ENCODE measurements around the gene FAM120B. TPM values are rescaled to one million over a fixed set of nuclear protein-coding genes. Genes with fewer than 3 reads are reported as not detected.

The FAM120B gene
- total RNA-seq, 4 donors from 2014 or later, result 25.0 to 32.8 (median 27.5) TPM

DNA sequence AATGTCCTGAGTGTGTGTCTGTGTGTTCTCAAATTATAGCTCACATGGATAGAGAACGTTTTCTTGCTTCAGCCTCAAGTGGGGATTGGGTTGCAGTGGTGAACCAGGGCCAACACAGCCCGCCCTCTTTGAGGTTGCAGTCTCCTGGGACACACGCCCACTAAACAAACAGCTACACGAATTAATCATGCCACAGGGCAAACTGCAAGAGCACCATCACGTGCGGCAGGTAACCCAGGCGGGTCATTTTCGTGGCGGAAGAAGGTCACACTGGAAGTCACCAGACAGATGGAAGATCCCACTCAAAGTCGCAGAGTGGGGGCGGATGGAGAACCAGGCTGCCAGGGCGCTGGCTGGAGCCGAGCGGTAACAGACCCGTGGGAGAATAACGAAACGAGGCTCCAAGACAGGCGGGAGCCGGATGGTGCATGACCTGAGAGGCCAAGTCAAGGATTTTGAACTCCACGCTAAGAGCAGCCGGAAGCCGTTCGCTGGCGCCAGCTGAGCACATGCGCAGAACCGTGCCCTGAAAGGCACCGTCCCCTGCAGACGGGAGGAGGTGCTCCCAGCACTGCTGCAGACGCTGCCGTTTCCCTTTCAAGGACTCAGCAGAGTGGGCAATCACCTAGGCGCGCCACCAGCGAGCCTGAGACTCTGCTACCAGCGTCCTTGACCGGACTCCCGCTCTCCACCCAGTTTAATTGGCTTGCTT is 26.4 kb upstream of the FAM120B start:
- TF ChIP-seq, protein P1, sequence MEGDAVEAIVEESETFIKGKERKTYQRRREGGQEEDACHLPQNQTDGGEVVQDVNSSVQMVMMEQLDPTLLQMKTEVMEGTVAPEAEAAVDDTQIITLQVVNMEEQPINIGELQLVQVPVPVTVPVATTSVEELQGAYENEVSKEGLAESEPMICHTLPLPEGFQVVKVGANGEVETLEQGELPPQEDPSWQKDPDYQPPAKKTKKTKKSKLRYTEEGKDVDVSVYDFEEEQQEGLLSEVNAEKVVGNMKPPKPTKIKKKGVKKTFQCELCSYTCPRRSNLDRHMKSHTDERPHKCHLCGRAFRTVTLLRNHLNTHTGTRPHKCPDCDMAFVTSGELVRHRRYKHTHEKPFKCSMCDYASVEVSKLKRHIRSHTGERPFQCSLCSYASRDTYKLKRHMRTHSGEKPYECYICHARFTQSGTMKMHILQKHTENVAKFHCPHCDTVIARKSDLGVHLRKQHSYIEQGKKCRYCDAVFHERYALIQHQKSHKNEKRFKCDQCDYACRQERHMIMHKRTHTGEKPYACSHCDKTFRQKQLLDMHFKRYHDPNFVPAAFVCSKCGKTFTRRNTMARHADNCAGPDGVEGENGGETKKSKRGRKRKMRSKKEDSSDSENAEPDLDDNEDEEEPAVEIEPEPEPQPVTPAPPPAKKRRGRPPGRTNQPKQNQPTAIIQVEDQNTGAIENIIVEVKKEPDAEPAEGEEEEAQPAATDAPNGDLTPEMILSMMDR (IDR thresholded peaks at IDR 0.05; ENCODE audit: low read depth), result no peak

DNA sequence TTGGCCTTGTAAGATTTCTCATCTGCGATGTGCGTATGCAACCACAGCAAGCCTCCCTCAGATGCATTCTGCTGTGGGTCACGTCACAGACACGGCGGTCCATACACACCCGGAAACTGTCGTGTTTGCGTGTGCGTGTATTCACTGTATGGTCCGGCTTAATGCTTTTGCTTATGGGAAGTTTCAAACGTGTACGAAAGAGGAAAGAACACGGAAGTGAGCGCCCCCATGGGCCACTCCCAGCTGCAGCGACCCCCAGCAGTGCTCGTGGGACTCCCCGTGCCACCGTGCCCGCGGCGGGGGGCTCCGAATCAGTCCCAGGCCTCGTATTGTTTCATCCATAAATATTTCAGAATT is 25.9 kb upstream of the FAM120B start:
- TF ChIP-seq, protein P1 (IDR thresholded peaks at IDR 0.05; ENCODE audit: low read depth), result no peak

DNA sequence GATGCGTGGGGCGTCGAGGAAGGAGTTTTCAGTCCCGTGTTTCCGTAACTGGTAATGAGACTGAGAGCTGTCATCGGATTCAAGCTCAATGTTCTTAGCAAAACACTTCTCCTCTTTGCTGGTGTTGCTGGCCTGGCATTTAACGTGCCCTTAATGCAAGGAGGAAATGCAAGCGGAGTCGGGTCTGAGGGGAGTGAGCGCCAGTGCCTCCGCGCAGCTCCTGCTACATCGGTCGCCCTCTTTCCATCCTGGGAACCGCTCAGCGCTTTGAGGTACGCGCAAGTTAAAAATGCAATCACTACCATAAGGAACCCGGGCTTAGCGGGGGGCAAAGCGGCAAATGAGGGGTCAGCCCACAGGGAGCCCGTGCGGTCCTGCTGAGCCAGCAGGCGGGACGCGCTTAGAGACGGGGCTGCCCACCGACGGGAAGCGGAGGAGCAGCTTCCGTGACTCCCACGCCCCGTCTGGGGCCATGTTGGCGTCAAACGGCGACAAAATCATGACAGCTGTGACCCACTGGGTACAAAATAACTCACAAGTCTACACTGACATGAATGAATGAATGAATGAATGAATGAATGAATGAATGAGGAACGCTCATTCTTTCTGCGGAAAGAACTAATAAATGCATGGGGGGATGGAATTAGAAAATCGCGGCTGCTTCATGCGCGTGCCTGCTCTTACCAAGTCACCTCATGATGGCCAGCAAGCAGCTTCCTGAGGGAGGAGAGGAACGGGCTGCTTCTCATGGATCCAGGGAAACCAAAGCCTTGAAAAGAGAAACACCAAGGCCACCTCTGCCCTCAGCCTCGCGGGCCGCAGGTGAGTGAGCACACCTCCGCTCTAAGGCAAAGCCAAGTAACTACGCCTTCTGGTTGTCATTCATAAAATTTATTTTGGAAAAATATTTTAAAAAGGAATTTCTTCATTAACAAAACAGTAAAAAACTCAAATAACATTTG is 24.9 kb upstream of the FAM120B start:
- TF ChIP-seq, protein P1 (IDR thresholded peaks at IDR 0.05; ENCODE audit: low read depth), result no peak

DNA sequence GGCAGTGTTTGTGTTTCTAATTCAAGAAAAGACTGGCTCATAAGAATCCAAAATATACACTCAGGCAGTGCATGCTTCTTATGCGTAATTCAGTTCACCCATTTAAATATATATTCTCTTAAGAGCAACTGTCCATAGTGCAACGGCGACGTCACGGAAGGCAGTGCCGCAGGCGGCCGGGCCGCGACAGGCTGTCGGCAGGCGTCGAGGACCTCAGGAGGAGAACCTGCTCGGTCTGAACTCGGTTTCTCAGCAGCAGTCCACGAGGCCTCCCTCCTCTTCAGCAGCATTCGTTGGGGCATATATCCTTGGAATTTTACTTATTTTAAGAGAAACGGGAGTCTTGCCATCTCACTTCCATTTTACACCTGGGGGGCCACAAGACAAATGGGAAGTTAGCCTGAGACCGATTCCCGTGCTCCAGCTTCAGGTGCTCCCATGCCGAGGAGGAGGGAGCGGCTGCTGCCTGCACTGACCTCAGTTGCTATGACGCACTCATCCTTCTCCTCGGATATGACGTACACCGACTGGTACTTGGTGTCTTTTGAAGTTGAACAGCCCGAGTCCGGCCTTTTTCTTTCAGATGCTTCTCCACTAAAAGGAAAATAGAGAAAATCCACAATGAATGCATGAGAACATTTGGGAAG is 23.9 kb upstream of the FAM120B start:
- TF ChIP-seq, protein P1 (IDR thresholded peaks at IDR 0.05; ENCODE audit: low read depth), result no peak

DNA sequence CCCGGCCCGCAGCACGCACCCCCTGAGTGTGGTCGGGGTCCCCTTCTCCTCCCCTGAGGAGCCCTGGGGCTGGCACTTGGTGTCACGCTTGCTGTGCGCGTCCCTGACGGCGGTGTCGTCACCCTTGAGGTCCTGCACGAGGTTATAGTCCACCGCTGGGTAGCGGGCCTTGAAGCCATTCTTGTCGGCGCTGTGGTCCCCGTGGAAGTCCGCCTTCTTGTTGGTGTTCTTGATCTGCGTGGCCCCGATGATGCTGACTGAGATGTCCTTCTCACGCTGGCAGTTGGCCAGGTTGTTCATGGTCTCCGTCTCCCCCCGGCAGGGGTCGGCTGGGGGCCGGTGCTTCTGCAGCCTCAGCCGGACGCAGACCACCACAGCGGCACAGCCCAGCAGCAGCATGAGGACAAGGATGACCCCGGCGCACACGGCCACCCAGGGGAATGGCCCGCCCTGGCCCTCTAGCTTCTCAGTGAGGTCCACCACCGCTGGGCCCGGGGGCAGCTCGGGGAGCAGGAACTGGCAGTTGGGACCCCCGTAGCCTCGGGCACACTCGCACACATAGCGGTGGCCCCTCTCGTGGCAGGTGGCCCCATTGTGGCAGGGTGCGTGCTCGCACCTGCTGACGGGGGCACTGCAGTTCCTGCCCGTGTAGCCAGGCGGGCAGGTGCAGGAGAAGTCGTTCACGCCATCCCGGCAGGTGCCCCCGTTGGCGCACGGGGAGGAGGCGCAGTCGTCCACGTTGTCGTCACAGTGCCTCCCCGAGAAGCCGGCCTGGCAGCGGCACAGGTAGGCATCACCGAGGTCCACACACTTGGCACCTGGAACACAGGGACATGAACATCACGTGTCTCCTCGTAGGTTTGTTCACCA is 23.1 kb upstream of the FAM120B start:
- TF ChIP-seq, protein P1 (IDR thresholded peaks at IDR 0.05; ENCODE audit: low read depth), result no peak

DNA sequence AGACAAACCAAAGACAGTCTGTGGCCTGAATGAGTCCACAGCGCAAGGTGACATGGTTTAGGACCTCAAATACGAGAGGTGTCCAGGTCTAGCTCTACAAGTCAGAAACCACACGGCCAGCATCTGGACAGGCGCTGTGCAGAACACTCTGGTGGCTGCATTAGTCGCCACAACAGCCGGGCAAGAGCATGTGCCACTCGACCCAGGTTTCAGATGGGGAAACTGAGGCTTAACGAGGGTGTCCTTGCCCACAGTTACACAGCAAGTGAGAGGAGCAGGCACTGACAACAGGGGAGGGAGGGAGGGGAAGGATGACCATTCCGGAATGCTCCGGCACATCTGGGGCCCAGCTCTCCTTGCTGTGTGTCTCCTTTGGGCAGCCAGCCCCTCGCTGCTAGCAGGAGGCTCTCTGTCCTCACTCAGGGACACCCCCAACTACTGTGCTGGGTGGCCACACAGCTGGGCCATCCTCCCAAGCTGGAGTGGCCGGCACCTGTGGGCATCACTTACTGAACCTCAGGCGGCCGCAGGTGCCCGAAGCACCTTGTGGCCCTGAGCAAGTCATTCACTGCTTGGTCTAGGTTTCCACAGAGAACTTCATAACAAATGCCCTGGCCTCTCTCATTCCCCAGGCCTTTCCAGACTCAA is 22.3 kb upstream of the FAM120B start:
- TF ChIP-seq, protein P1 (IDR thresholded peaks at IDR 0.05; ENCODE audit: low read depth), result no peak

All from subcutaneous adipose tissue (tissue), 4 donors.